H1 (cell line): ENCODE results near the gene THOC5. TPM values are rescaled to one million over a fixed set of nuclear protein-coding genes. Genes with fewer than 3 reads are reported as not detected.

ENCODE experiments used
- CTCF ChIA-PET: fragments of 300-600 bp; sonication (Branson Sonifier 250); formaldehyde crosslinking; loops from one replicate; lab custom pipeline; 2021; ENCODE audit not compliant: partially characterized antibody; lab: Charles Lee
- POLR2A ChIA-PET: fragments of 300-600 bp; sonication (Branson Sonifier 250); formaldehyde crosslinking; loops from one replicate; lab custom pipeline; 2021; ENCODE audit warnings: inconsistent platforms; ENCODE audit not compliant: partially characterized antibody; lab: Charles Lee
- DNase-seq, 2 experiments: peaks; one replicate each; pipeline versions ENCODE4 v3.0.0 to v3.0.0-alpha.2; 2010 to 2022; ENCODE audit warnings: low spot score in 2 of 2, low read depth in 1 of 2, mixed read lengths in 1 of 2
- FAIRE-seq: peaks from 2 replicates; lab custom pipeline; 2011; peaks lifted over from hg19 to GRCh38; lab: Jason Lieb, UNC
- H2AFZ ChIP-seq: 2 replicates; pipeline ENCODE4 v1.8.1; 2012; ENCODE audit warnings: low read length, inconsistent platforms
- H2AK5ac ChIP-seq: 2 replicates; pipeline ENCODE4 v1.6.1; 2013; ENCODE audit warnings: low read depth, low read length
- H2BK120ac ChIP-seq: replicated peaks from 2 replicates; pipeline ENCODE3; 2013; ENCODE audit warnings: low read depth, low read length, inconsistent platforms
- H2BK12ac ChIP-seq: 2 replicates; pipeline ENCODE4 v1.6.1; 2013; ENCODE audit warnings: low read depth, low read length
- H2BK15ac ChIP-seq: 2 replicates; pipeline ENCODE4 v1.6.1; 2013; ENCODE audit warnings: low read length
- H2BK20ac ChIP-seq: 2 replicates; pipeline ENCODE4 v1.6.1; 2013; ENCODE audit warnings: low read length
- H2BK5ac ChIP-seq: 2 replicates; pipeline ENCODE4 v1.6.1; 2013; ENCODE audit warnings: low read depth, low read length
- H3K14ac ChIP-seq: 2 replicates; pipeline ENCODE4 v1.6.1; 2013; ENCODE audit warnings: inconsistent platforms; ENCODE audit not compliant: insufficient read length
- H3K18ac ChIP-seq: 2 replicates; pipeline ENCODE4 v1.6.1; 2013; ENCODE audit warnings: low read length; ENCODE audit errors: extremely low read depth
- H3K23ac ChIP-seq: 2 replicates; pipeline ENCODE4 v1.6.1; 2013; ENCODE audit warnings: inconsistent platforms; ENCODE audit not compliant: insufficient read length
- H3K23me2 ChIP-seq: 2 replicates; pipeline ENCODE4 v1.6.1; 2013; ENCODE audit warnings: low read depth, low read length
- H3K27ac ChIP-seq: 2 replicates; pipeline ENCODE4 v1.6.1; 2011; ENCODE audit warnings: low read depth, low read length, inconsistent platforms
- H3K27me3 ChIP-seq, 4 experiments: replicated peaks in 1 of 4; 1 replicate in 1 of 4; 2 replicates in 3 of 4; pipeline versions ENCODE4 v1.6.1 to v1.8.1; 2011 to 2013; ENCODE audit warnings: low read length in 3 of 4, mild to moderate bottlenecking in 3 of 4, inconsistent platforms in 2 of 4, mixed read lengths in 2 of 4, moderate library complexity in 1 of 4; ENCODE audit not compliant: control insufficient read depth in 3 of 4, insufficient read depth in 3 of 4; ENCODE audit errors: extremely low read depth in 1 of 4
- H3K36me3 ChIP-seq, 4 experiments: 2 replicates each; pipeline versions ENCODE4 v1.6.1 to v1.8.1; 2011 to 2013; ENCODE audit warnings: mild to moderate bottlenecking in 4 of 4, low read length in 3 of 4, moderate library complexity in 2 of 4, control low read depth in 1 of 4, inconsistent platforms in 1 of 4; ENCODE audit not compliant: insufficient read depth in 4 of 4, control insufficient read depth in 2 of 4
- H3K4ac ChIP-seq: replicated peaks from 2 replicates; pipeline ENCODE3; 2013; ENCODE audit warnings: low read length, low read depth, mixed read lengths, inconsistent platforms; ENCODE audit not compliant: insufficient read length
- H3K4me1 ChIP-seq, 4 experiments: replicated peaks in 1 of 4; 1 replicate in 1 of 4; 2 replicates in 3 of 4; pipeline versions ENCODE4 v1.6.1 to v1.8.1; 2011 to 2013; ENCODE audit warnings: low read length in 3 of 4, inconsistent platforms in 2 of 4, mixed read lengths in 1 of 4; ENCODE audit not compliant: insufficient read depth in 4 of 4, control insufficient read depth in 3 of 4
- H3K4me2 ChIP-seq, 2 experiments: 2 replicates each; pipeline versions ENCODE4 v1.6.1 to v1.8.1; 2011 to 2013; ENCODE audit warnings: low read depth in 2 of 2, low read length in 2 of 2, control low read depth in 1 of 2, inconsistent platforms in 1 of 2, mild to moderate bottlenecking in 1 of 2; ENCODE audit not compliant: insufficient read depth in 1 of 2
- H3K4me3 ChIP-seq, 4 experiments: fragments of 200-600, 300-600 bp in 1 of 4; sonication (generic), shearing (Covaris generic), sonication (Bioruptor Twin) in 1 of 4; 2 replicates each; pipeline versions ENCODE4 v1.5.1 to v1.8.1; 2011 to 2016; ENCODE audit warnings: low read length in 4 of 4, low read depth in 3 of 4, control low read depth in 2 of 4, inconsistent platforms in 2 of 4, mild to moderate bottlenecking in 2 of 4, mixed read lengths in 1 of 4, moderate library complexity in 1 of 4; ENCODE audit not compliant: insufficient read depth in 2 of 4; ENCODE audit errors: extremely low read depth in 1 of 4
- H3K56ac ChIP-seq: replicated peaks from 2 replicates; pipeline ENCODE3; 2013; ENCODE audit warnings: low read depth, mild to moderate bottlenecking, mixed read lengths, low read length, inconsistent platforms; ENCODE audit not compliant: insufficient read length
- H3K79me1 ChIP-seq: 2 replicates; pipeline ENCODE4 v1.6.1; 2013; ENCODE audit warnings: low read depth, low read length, control low read depth
- H3K79me2 ChIP-seq, 2 experiments: 2 replicates each; pipeline versions ENCODE4 v1.6.1 to v1.8.1; 2012 to 2013; ENCODE audit warnings: low read length in 2 of 2, mild to moderate bottlenecking in 2 of 2, inconsistent platforms in 1 of 2; ENCODE audit not compliant: insufficient read depth in 2 of 2, control insufficient read depth in 1 of 2
- H3K9ac ChIP-seq, 4 experiments: replicated peaks in 1 of 4; 1 replicate in 1 of 4; 2 replicates in 3 of 4; pipeline versions ENCODE4 v1.6.1 to v1.8.1; 2011 to 2013; ENCODE audit warnings: low read depth in 3 of 4, low read length in 3 of 4, control low read depth in 2 of 4, mild to moderate bottlenecking in 2 of 4, moderate library complexity in 2 of 4, inconsistent platforms in 1 of 4; ENCODE audit errors: extremely low read depth in 1 of 4
- H3K9me3 ChIP-seq, 2 experiments: 2 replicates each; pipeline versions ENCODE4 v1.6.1 to v1.8.1; 2012 to 2013; ENCODE audit warnings: mild to moderate bottlenecking in 2 of 2, moderate library complexity in 2 of 2, control low read depth in 1 of 2, inconsistent platforms in 1 of 2, low read depth in 1 of 2, low read length in 1 of 2, mixed read lengths in 1 of 2; ENCODE audit not compliant: insufficient read depth in 2 of 2
- H4K20me1 ChIP-seq, 2 experiments: replicated peaks in 1 of 2; 2 replicates each; pipeline versions ENCODE3 to v1.8.1; 2011 to 2013; ENCODE audit warnings: inconsistent platforms in 2 of 2, low read length in 2 of 2, mild to moderate bottlenecking in 1 of 2; ENCODE audit not compliant: insufficient read depth in 2 of 2, control insufficient read depth in 1 of 2
- H4K5ac ChIP-seq: 2 replicates; pipeline ENCODE4 v1.6.1; 2013; ENCODE audit warnings: low read length, low read depth, mixed read lengths, inconsistent platforms; ENCODE audit not compliant: insufficient read length
- H4K8ac ChIP-seq: 2 replicates; pipeline ENCODE4 v1.8.0; 2013; ENCODE audit warnings: mild to moderate bottlenecking, moderate library complexity, low read length, inconsistent platforms; ENCODE audit not compliant: insufficient read depth; ENCODE audit errors: extremely low read depth
- H4K91ac ChIP-seq: replicated peaks from 2 replicates; pipeline ENCODE3; 2013; ENCODE audit warnings: low read length, mixed read lengths, inconsistent platforms; ENCODE audit not compliant: insufficient read length
- BCL11A ChIP-seq, 2 experiments: IDR thresholded peaks; one replicate each; pipeline ENCODE4 v1.6.1; 2011; ENCODE audit warnings: low read depth in 2 of 2, low read length in 2 of 2, mild to moderate bottlenecking in 2 of 2
- CREB1 ChIP-seq: IDR thresholded peaks from 2 replicates; pipeline ENCODE4 v1.6.1; 2012; ENCODE audit warnings: inconsistent platforms
- HDAC2 ChIP-seq, 2 experiments: fragments of 300-600 bp in 1 of 2; sonication (generic) in 1 of 2; IDR thresholded peaks; 2 replicates each; pipeline ENCODE4 v1.6.1; 2011 to 2012; ENCODE audit warnings: low read depth in 2 of 2, low read length in 2 of 2, mild to moderate bottlenecking in 2 of 2, moderate library complexity in 2 of 2, borderline replicate concordance in 1 of 2, inconsistent platforms in 1 of 2
- JUN ChIP-seq: IDR thresholded peaks from 2 replicates; pipeline ENCODE4 v1.6.1; 2011; ENCODE audit warnings: low read depth, mild to moderate bottlenecking, improper control_type of control experiment, low read length
- KDM1A ChIP-seq: fragments of 200-600, 300-600 bp; sonication (generic); IDR thresholded peaks from 2 replicates; pipeline ENCODE4 v1.7.1; 2016; ENCODE audit warnings: mild to moderate bottlenecking, low read length, borderline replicate concordance
- SIRT6 ChIP-seq: IDR thresholded peaks from one replicate; pipeline ENCODE4 v1.7.1; 2012; ENCODE audit warnings: low read length, inconsistent platforms
- TAF1 ChIP-seq: IDR thresholded peaks from 2 replicates; pipeline ENCODE4 v1.6.1; 2011; ENCODE audit warnings: mild to moderate bottlenecking, low read depth, low read length
- WGBS, 2 experiments: shearing (Covaris generic) in 1 of 2; methylation state at CpG; one replicate each; pipeline versions ENCODE4 v1.1.6 to v1.1.7; 2013 to 2015; ENCODE audit warnings: low lambda C conversion rate in 2 of 2, mixed read lengths in 2 of 2, inconsistent platforms in 1 of 2, low coverage in 1 of 2, missing lambda C conversion rate in 1 of 2; ENCODE audit not compliant: insufficient replicate concordance in 2 of 2, insufficient coverage in 1 of 2, insufficient read length in 1 of 2; ENCODE audit errors: extremely low coverage in 1 of 2, missing lambda C conversion rate in 1 of 2; 5-methylcytosine and 5-hydroxymethylcytosine counted together
- polyA plus RNA-seq, 7 experiments: library from polyadenylated mRNA; depleted of rRNA in 3 of 7; stranded (reverse) in 5 of 7; unstranded in 2 of 7; fragments of >200 nt in 5 of 7; fragments of 200-250 nt in 2 of 7; gene quantifications; 1 replicate in 5 of 7; 2 replicates in 1 of 7; 4 replicates in 1 of 7; pipeline versions ENCODE4 v1.2.1 to v1.2.3, GENCODE V29; 2011 to 2013; ENCODE audit warnings: missing spikeins in 2 of 7, mixed read lengths in 2 of 7
- total RNA-seq: library from RNA; stranded (reverse); fragmentation: NEBNext Ultra II Directional; extraction: Animal tissue kit (Norgen Biotek cat#: 25700); gene quantifications from 2 replicates; pipeline ENCODE4 v1.2.1, GENCODE V29; 2021

THOC5 gene
- total and polyA plus RNA-seq, 2 of the 8 experiments (the other 6 are each of a cell fraction or from before 2014, with no cell fraction given) = 27.7 to 65.7 TPM

GRCh38 chr22:29464581-29464980 is 89.0 kb downstream of the THOC5 start:
- Histone ChIP-seq H3K23me2 (no peaks in the 10 kb centered on the region), H3K23ac (no peak overlapping the region), H3K4me1 (peaks cover 2 to 4% (median 3%) of the 10 kb centered on the region in 4 experiments; a peak in 4 of 7 replicates), H4K5ac (no peak overlapping the region), H2AFZ (no peak overlapping the region), H2BK15ac (no peak overlapping the region), H4K20me1 (no peaks in the 10 kb centered on the region), H3K56ac (no peak overlapping the region), H3K9me3 (no peaks in the 10 kb centered on the region), H3K79me1 (no peaks in the 10 kb centered on the region), H2AK5ac (no peak overlapping the region), H2BK20ac (no peak overlapping the region), H3K4me3 (no peak overlapping the region), H2BK5ac (no peak overlapping the region), H4K91ac (no peak overlapping the region), H2BK120ac (no peak overlapping the region), H3K79me2 (no peaks in the 10 kb centered on the region), H3K36me3 (no peaks in the 10 kb centered on the region), H4K8ac (no peak overlapping the region), H2BK12ac (no peak overlapping the region), H3K9ac (no peak overlapping the region), H3K4me2 (no peak overlapping the region), H3K27me3 (peaks cover 0 to 4% (median 2%) of the 10 kb centered on the region in 4 experiments; a peak in 3 of 7 replicates), H3K14ac (no peak overlapping the region), H3K27ac (no peak overlapping the region), H3K18ac (no peak overlapping the region), H3K4ac (no peak overlapping the region)
- 90% methylated on average over 7 of the region's 7 CpGs; no CpG with 5 or more reads in 1 of the 2 experiments for WGBS, 2 experiments
- ChIA-PET POLR2A (interaction anchor here (0.7 to 1.4 kb wide), 2 partner anchors 8 to 26 kb away, joined by 3 read pairs; no protein-coding TSS in a partner anchor), CTCF (interaction anchor here (0.9 to 1.3 kb wide), 2 partner anchors 66 to 90 kb away, joined by 3 read pairs; no protein-coding TSS in a partner anchor)
- no peak for FAIRE-seq
- DNase-seq = no peak
- TF ChIP-seq HDAC2 (IDR thresholded peaks at IDR 0.05; ENCODE audit: borderline replicate concordance in 1 of 2, low read depth in 2 of 2, low read length in 2 of 2) (no peak), JUN (no peak), TAF1 (no peak), KDM1A (peak; percentile 72; the same call in 1 of the 2 replicates), BCL11A (IDR thresholded peaks at IDR 0.05; ENCODE audit: low read depth in 2 of 2, low read length in 2 of 2) (no peak), SIRT6 (no peak), CREB1 (no peak)
